ENCODE data around the gene HLA-DOB.

The HLA-DOB gene

DNA sequence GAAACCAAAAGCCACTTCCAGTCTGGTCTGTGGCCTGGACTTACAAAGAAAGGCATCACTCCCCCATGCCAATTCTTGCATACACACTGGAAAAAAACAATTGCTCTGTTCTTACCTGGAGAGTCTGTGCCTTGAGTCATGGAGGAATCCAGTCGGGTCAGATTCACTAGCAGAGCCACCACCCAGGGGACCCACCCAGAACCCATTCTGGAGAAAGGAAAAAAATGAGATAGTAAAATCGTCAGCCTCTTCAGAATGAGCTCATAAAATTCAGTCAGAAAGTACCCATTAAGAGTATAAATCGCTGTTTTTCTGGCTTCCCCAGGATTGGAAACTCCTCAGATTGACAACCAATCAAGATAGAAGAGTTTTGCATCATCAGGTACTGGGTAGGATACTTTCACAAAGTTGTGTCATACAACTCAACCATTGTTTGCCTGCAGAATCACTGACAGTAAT is at the start of gene HLA-DOB:
Gene HLA-DOB, minus strand, starts transcription at position 257 of the 459 bp plus-strand sequence. Its CDS starts 51 bp downstream, at position 206.
- DNase-seq, result no peak

DNA sequence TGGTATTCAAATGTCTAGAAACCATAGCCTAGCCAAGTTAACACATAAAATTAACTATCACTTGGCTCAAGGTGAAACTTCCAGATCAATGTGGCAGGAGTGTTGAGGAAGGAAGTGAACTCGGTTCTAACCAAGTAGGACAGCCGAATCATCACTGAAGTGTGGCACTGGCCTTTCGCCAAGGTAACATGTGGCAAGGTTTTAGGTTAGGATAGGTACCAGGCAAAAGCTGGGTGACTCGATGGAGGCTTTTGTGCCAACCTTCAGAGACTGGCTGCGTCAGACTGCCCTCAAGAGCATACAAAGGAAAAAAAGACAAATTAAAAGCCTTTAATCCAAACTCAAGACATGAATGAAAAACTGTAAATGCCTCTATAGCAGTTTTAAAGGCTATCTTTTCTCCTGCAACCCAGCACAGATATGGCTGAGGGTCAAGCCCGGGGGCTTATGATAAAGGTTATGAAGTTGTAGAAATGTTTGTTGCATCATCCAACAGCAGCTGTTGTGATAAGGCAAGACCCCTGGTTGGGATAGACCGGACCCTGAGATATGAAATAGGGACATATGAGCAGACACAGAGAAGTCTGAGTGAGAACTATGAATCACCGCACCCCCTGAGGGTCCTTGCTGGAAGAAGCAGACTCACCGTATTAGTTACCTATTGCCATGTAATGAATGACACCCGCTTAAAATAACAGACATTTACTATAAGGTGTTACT is 49.1 kb upstream of the HLA-DOB start:
- DNase-seq, result no peak

DNA sequence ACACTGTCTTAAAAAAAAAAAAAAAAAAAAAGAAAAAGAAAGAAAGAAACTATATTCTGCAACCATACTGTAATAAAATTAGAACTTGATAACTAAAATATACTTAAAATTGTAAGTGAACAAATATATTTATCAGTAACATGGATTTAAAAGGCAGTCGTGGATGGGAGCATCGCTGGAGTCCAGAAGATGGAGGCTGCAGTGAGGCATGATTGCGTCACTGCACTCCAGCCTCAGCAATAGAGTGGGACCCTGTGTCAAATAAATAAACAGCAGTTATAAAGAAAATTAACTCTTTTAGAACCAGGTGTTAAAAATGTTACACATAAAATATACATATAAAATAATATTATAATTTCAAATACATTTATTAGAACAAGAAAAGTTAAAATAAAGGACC is 45.9 kb upstream of the HLA-DOB start:
- DNase-seq, result no peak

DNA sequence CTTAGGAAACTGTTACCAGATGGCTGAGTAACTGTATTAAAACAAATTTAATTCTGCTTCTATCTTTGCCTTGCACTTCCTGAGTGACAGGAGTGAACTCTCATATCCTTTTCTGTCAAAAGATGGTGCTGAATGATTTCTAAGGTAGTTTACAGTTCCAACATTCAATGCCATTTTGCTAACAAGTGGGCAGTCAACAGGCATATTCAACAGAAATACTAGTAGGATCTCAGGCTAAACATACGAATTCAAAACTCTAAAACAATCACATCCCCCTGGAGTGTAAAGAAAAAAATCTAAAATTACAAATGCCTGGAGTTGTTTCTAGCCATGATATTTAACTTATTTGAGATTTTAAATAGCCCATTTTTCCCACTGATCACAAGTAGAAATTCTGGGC is 43.9 kb upstream of the HLA-DOB start:
- no peak for DNase-seq

DNA sequence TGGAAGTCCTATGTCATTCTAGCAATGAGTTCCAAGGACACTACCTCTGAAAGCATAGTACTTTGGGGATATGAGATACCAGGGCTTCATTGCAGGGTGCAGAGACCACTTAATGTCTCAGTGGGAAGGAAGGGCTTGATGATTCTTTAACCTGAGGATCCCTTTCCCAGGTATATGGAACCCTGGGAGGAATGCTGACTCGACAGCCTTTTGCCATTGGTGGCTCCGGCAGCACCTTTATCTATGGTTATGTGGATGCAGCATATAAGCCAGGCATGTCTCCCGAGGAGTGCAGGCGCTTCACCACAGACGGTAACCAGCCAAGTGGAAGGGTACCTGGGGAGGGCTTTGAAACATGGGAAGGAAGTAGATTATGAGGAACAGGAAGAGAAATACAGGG is 41.4 kb upstream of the HLA-DOB start:
- no peak for DNase-seq

DNA sequence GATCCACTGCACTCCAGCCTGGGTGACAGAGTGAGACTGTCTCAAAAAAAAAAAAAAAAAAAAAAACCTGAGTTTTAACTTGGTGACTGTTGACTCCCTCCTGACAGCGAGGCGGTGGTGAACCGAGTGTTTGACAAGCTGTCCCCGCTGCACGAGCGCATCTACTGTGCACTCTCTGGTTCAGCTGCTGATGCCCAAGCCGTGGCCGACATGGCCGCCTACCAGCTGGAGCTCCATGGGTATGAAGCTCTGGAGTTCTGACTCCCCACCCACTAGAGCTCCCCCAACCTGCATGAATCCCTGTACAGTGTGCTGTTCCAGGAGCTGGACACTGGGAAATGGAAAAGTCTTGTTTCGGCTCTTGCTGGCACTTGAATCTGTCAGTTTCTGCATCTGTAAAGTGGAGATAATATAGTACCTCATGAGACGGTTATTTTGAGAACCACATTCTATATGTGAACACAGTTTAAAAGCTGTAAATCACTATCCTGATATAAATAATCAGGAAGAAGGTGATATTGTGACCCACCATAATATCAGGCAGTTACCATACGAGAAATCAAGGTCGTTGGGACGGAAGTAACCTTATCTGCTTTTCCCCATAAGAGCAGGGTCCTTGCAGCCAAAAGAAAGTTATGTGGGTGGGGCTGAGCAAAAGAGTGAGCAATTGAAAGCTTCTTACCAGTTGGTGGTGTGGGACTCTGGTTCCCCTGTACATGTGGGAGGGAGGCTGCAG is 40.5 kb upstream of the HLA-DOB start:
- no peak for DNase-seq

DNA sequence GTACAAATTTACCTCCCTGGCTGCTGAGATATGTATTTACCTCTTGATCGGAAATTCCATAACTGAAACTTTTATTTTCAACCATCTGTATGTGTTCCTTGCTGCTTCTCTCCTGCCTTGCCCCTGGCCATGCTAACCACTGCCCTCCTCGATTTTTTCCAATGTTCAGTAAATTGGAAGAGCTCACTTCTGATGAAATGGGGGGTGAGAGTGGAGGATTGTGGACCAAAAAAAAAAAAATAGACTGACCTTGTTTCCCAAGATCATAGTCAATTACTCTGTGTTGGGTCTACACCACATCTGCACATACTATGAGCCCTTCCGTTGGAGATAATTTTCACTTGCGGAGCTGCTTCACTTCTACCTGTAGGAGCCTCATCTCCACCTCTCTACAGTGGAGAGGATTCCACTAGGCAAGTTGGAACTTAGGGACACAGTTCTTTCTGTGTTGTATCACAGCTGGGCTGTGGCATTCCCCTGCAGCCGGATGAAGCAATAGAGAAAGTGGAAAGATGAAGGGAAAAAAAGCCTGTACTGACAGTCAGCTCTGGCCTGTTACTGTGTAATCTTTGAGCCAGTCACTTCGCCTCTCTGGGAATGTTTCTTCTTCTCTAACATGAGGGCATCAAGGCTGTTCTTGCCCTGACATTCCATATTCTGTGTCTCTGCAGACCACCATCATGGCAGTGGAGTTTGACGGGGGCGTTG is 38.8 kb upstream of the HLA-DOB start:
- DNase-seq, result no peak

DNA sequence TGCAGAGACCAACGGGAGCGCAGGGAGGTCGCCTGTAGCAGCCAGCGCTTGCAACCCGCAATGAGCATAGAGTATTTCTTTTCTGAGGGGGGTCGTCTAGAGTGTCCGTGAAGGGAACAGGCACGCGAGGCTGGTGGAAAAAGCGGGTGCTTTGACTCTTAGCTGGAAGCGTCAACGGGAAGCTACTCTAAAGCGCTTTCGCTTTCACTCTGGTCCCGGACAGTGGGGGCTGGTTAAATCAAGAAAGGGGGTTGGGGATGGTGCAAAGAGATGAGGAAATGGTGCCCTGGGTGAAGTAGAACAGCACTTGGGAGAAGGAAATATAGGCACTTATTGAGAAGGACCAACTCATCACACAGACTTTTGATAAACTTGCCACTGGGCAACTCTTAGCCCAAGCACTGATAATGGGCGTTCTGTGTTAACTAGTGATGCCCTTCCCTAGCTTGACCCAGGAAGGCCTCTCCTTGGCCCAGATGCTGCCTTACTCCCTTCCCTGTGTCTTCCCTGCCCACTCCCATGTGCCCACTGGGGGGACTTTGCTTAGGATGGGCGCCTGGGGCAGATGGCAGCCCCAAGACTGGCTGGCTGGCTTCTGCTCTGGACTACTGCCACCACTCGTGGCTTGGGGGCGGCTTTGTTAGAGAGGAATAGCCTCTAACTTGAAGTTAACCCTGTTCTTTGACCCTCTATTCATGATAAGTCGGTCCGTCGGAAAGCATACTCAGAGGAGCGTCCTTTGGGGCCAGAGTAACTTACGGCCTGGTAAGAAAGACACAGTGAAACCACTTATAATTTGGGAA is 37.8 kb upstream of the HLA-DOB start:
- DNase-seq, result peak in 24 of 58 donors; percentile 11 to 78 (median 55)

DNA sequence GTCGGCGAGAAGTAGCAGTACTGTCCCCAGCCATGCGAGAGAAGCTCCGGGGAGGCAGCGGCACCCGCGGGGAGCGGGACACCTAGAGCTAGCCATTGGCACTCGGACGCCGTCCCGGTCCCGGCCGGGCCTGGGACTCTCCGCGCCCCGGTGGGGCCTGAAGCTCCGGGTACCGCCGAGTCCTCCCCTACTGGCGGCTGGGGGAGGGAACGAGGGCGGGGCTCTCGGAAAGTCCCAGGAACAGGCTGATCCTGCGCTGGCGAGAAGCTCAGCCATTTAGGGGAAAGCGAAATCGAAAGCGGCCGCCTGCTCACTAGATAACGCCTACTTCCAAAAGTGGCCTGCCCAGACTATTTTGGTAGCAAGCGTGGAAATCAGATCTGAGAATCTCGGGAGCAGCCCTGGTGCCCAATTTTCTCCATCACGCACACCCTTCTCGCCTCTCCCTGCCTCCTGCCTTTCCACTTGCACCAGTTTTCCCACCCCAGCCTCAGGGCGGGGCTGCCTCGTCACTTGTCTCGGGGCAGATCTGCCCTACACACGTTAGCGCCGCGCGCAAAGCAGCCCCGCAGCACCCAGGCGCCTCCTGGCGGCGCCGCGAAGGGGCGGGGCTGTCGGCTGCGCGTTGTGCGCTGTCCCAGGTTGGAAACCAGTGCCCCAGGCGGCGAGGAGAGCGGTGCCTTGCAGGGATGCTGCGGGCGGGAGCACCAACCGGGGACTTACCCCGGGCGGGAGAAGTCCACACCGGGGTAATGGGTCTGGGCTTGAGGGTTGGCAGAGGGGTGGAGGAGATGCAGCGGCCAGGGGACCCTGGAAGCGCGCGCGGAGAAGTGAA is 37.0 kb upstream of the HLA-DOB start, which contains the start of the genes PSMB9 and TAP1:
Gene PSMB9, plus strand, starts transcription at position 652 of the 835 bp plus-strand sequence. Its CDS starts 38 bp downstream, at position 690.
Gene TAP1, minus strand, starts transcription at position 164 of the 835 bp plus-strand sequence. Its CDS starts 68 bp downstream, at position 96.
- peak; percentile 63 to 98 (median 93) for DNase-seq

DNA sequence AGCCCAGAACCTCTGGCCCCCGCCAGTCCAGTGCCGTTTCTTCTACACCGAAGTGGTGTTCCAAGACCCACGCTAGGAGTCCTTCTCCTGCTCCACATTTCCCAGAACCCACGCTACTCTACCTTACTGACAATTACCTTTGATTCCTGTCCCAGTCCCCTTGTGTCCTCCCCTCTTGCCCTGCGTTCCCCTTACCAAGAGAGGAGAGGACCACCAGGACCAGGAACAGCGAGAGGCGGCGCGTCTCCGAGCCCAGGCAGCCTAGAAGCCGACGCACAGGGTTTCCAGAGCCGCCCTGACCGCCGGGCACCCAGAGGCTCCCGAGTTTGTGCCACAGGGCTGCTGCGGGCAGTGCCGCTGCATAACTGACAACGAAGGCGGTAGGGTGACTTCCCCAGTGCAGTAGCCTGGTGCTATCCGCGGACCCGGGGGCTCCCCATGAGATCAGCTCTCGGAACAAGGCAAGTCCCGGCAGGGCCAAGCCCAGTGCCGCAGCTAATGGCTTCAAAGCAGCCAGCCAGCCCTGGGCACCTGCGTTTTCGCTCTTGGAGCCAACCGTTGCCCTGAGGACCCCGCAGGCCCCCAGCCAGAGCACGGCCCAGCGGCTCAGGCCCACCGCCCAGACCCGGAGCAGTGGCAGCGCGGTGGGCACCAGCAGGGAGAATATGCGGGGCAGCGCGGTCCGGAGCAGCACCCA is 36.2 kb upstream of the HLA-DOB start:
- DNase-seq, result peak in 43 of 58 donors; percentile 14 to 74 (median 56)

DNA sequence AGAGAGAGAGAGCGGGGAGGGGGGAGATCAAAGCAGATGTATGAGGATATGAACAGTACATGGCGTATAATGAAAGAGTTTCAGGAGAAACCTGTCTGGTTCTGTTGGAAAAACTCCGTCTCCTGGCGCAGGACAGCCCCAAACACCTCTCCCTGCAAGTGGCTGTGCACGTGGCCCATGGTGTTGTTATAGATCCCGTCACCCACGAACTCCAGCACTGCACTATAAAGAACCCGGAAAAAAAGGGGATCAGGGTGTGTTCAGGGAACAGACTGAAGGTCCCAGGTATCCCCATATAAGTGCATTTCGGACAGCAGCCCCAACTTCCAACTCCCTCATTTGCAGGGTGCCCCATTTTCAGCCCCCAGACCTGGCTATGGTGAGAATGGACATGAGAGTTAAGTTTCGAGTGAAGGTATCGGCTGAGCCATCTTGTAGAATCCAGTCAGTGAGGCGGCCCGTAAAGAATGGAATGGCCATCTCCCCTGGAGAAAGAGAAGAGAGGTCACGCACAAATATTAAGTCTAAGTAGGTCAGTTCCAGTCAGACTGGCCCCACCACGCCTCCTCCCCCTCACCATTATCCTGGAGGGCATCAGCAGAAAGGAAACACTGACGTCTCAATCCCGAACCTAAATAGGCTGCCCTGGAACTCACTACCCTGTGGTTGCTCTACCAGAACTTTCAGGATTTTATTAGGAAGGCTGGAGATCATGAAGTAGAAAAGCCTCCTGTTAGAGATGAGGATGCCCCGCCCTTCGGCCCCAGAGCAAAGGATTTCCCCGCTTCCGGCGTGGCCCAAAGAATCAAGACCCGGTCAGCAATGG is 35.4 kb upstream of the HLA-DOB start:
- DNase-seq, result peak in 2 of 58 donors; percentile 5 to 29

DNA sequence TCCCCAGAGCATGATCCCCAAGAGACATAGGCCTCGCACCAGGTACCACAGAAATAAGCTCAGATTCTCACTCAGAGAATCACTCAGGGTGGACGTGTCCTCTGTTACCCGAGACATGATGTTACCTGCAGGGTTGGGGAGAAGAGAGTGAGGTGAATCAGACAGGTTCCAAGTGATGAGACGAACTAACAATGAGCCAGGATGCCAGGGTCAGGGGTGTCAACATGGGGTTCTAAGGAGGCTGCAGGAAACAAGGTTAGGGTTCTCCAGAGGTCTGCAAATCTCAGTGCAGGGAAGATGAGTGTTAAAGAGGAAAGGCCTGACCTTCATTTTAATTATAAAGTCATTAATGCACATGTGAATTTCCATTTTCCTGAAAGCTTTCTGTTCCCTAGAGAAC is 34.2 kb upstream of the HLA-DOB start:
- DNase-seq, result no peak

DNA sequence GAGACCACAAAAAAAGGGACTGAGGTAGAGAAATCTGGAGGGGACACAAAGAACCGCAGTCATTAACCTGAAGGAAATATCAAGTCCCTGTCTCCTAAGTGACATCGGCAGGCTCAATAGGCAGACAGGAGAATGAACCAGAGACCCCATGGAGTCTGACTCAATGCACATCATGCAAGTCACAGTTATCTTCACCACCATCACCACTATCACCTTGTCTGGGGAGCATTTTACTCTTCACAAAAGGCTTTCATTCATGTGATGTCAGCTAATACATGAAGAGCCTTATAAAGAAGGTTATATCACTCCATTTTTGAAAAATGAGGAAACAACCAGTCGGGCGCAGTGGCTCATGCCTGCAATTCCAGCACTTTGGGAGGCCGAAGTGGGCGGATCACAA is 32.3 kb upstream of the HLA-DOB start:
- no peak for DNase-seq

DNA sequence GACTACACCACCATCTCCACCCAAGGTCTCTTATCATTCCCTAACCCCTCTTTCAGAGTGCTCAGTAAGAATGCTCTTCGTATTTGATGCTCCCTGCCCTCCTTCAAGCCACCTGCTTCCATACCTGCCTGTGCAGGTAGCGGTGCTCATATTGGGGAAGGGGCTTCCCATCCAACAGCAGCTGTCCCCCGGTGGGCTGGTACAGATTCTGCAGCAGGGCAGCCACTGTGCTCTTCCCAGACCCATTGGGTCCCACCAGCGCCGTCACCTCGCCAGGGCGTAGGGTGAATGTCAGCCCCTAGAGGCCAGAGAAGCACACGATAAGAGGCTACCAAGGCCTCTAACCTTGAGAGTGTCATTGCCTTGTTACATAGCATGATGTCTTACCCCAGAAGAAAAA is 31.0 kb upstream of the HLA-DOB start:
- no peak for DNase-seq

DNA sequence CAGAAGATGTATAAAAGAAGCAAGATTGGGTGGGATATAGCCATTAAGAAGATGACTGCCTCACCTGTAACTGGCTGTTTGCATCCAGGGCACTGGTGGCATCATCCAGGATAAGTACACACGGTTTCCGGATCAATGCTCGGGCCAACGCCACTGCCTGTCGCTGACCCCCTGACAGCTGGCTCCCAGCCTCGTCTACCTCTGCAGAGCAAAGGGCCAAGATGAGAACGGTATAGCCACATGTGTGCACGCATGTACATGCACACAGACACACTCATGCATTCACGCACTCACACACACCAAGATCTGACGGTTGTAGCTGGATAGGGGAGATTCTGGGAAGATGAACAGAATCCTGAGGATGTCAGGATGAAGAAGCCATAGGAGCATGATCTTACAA is 30.2 kb upstream of the HLA-DOB start:
- DNase-seq, result no peak

DNA sequence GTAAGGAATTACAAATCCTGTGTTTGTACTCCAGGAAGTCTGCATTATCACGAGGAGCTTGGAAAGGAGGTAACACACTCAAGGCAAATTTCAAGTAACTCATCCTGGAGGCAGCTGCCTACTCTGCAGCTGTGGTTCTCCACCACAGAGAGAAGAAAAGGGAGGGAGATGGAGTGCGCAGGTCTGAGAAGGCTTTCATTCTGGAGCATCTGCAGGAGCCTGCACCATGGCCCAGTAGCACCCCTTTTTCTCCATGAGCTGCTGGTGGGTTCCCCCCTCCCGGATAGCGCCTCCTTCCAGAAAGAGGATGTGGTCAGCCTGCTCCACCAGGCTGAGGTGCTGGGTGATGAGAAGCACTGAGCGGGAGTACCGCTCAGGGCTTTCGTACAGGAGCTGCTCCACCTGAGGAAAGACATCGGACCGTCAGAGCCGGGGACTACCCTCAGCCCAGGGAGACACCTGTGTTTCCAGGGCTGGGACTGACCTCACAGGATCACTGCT is 28.6 kb upstream of the HLA-DOB start:
- peak in 12 of 58 donors; percentile 1 to 48 (median 9) for DNase-seq

DNA sequence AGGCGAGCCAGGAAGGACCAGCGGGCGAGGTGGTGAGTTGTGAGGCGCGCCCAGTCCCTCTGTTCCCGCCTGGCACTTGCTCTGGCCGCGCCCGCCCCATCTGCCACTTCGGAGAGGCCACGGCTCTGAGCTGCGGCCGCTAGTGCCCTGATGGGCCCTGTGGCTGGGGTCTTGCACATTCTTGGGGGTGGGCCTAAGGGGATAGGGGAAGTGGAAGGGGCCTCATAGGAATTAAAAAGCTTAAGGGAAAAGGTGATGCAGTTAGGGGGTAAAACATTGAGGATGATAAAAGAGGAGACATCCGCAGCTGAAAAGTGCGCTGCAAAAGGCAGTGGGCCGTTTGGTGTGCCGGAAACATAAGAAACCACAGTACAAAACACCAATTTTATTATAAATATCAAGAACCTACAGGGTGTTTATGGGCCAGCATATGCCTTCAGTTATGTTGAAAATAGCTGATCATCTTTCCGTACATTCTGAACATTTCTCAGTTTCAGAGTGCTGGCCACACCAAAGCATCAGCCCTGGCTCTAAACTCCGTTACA is 28.1 kb upstream of the HLA-DOB start:
- no peak for DNase-seq
